A549 treated with CORT108297 at 1 μM for 4 hours (cell line): ENCODE measurements around the gene HOXD3. TPM values are rescaled to one million over a fixed set of nuclear protein-coding genes. Genes with fewer than 3 reads are reported as not detected.

Experiments used
- total RNA-seq: library from RNA; stranded (reverse); fragments of 200-300 nt; extraction: Qiagen RNA extraction; gene quantifications from 5 replicates; pipeline ENCODE4 v1.2.3, GENCODE V29; 2022

HOXD3 gene
- total RNA-seq, result 0.08 to 0.30 TPM (median 0.18 TPM) in 4 of 5 replicates, not detected in the other

GRCh38 chr2:176156807-176157498, at the start of gene HOXD3:
Gene HOXD3, plus strand, starts transcription at chr2:176157307. Its CDS starts 11,808 bp downstream, at chr2:176169115.

GRCh38 chr2:176115883-176116813, 41.0 kb upstream of the HOXD3 start, which contains the start of gene HOXD10:
Gene HOXD10, plus strand, starts transcription at chr2:176116778. Its CDS starts 56 bp downstream, at chr2:176116834.

GRCh38 chr2:176122683-176123410, 34.3 kb upstream of the HOXD3 start, which contains the start of gene HOXD9:
Gene HOXD9, plus strand, starts transcription at chr2:176122719. Its CDS starts 50 bp downstream, at chr2:176122769.

GRCh38 chr2:176128982-176129796, 27.9 kb upstream of the HOXD3 start, which contains the start of gene HOXD8:
Gene HOXD8, plus strand, starts transcription at chr2:176129705. Its CDS starts 662 bp downstream, at chr2:176130367.

GRCh38 chr2:176151442-176152287, 5.4 kb upstream of the HOXD3 start, which contains the start of gene HOXD4:
Gene HOXD4, plus strand, starts transcription at chr2:176151550. Its CDS starts 84 bp downstream, at chr2:176151634.

GRCh38 chr2:176187899-176188773, 31.0 kb downstream of the HOXD3 start, which contains the start of gene HOXD1:
Gene HOXD1, plus strand, starts transcription at chr2:176188668. Its CDS starts 134 bp downstream, at chr2:176188802.

Other genes starting within 250 kb of the HOXD3 start
- gene LNPK, start 155.0 kb upstream of the HOXD3 start, total RNA-seq, result 11.8 to 15.1 TPM (median 13.1 TPM) in 5 replicates
- not detected in 5 replicates for gene EVX2, start 73.3 kb upstream of the HOXD3 start, total RNA-seq
- gene HOXD13, start 64.6 kb upstream of the HOXD3 start, total RNA-seq, result 0.16 to 0.27 TPM (median 0.23 TPM) in 5 replicates
- gene HOXD12, start 57.5 kb upstream of the HOXD3 start, total RNA-seq, result not detected in 5 replicates
- 6.2 to 9.1 TPM (median 7.8 TPM) in 5 replicates for gene HOXD11, start 50.0 kb upstream of the HOXD3 start, total RNA-seq
- gene HOXD10, start 40.5 kb upstream of the HOXD3 start, total RNA-seq, result 5.3 to 7.2 TPM (median 6.8 TPM) in 5 replicates
- gene HOXD9, start 34.6 kb upstream of the HOXD3 start, total RNA-seq, result 0.82 to 1.7 TPM (median 1.5 TPM) in 5 replicates
- gene HOXD8, start 27.6 kb upstream of the HOXD3 start, total RNA-seq, result 4.6 to 6.1 TPM (median 5.4 TPM) in 5 replicates
- 0.14 to 0.62 TPM (median 0.49 TPM) in 5 replicates for gene HOXD4, start 5.8 kb upstream of the HOXD3 start, total RNA-seq
- 0.16 to 0.32 TPM (median 0.18 TPM) in 5 replicates for gene HOXD1, start 31.4 kb downstream of the HOXD3 start, total RNA-seq
- 43.5 to 51.0 TPM (median 44.2 TPM) in 5 replicates for gene MTX2, start 112.1 kb downstream of the HOXD3 start, total RNA-seq